Stimulated activated CD4-positive, alpha-beta T cell treated with anti-CD3 and anti-CD28 coated beads, Interleukin-12 subunit alpha, Interleukin-12 subunit beta, amount 100 ng/mL, for 48 hours (primary cell): Measurements from ENCODE around the gene HSD17B14.

ENCODE experiments used
- DNase-seq, 3 donors: peaks; one replicate each; pipeline ENCODE4 v3.0.0-alpha.2; 2020; ENCODE audit warnings: low read depth in 2 of 3, low spot score in 1 of 3

Gene HSD17B14

GRCh38 chr19:48830965-48831364 lies 5.3 kb downstream of the HSD17B14 start:
- DNase-seq = no peak

GRCh38 chr19:48830088-48830487 lies 6.2 kb downstream of the HSD17B14 start:
- no peak for DNase-seq

DNA sequence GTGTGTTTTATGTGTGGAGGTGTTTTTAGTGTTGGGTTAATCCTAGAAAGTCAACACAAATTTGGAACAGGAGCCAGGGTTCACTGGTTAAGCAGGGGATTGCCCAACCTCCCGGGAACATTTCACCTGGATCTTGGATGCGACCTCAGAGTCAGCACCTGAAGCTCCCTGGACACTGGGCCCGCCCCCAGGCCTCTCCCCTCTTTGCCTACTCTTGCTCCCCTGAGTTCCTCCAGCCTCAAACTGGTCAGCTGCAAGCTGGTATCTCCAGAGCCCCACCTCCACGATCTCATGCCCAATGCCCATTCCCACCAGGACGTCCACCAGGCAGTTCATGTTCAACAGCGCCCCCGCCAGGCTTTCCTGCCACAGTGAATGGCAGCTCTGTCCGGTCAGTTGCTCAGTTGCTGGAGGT lies 9.7 kb downstream of the HSD17B14 start:
- DNase-seq = no peak

DNA sequence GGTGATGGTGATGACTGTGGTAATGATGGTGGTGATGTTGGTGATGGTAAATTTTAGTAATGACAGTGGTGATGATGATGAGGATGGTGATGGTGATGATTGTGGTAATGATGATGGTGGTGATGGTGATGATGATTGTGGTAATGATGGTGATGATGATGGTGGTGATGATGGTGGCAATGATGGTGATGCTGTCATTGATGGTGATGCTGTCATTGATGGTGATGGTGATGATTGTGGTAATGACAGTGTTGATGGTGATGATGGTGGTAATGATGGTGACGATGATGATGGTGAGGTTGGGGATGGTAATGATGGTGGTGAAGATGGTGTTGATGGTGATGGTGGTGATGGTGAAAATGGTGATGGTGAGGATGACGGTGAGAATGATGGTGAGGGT lies 13.8 kb downstream of the HSD17B14 start:
- no peak for DNase-seq

- no peak for DNase-seq
Observed at GRCh38 chr19:48821633-48822032, 14.7 kb downstream of the HSD17B14 start.

DNA sequence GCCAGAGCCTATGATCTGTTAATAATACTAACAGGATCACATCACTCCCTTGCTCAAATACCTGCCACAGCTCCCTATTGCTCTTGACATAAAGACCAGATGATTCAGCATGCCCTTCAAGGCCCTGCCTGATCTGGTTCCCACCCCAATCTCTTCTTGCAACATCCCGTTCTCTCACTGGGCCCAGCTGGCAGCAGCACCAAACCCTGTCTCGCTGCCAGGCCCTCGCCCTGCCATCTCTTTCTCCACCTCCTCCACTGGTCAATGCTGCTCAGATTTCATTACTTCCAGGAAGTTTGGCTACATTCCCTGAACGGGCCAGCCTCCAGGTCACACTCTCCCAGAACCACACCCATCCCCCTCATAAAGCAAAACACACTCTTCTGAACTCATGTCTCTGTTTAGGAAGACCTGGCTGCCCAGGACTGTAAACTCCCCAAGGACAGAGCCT lies 16.9 kb downstream of the HSD17B14 start:
- no peak for DNase-seq

DNA sequence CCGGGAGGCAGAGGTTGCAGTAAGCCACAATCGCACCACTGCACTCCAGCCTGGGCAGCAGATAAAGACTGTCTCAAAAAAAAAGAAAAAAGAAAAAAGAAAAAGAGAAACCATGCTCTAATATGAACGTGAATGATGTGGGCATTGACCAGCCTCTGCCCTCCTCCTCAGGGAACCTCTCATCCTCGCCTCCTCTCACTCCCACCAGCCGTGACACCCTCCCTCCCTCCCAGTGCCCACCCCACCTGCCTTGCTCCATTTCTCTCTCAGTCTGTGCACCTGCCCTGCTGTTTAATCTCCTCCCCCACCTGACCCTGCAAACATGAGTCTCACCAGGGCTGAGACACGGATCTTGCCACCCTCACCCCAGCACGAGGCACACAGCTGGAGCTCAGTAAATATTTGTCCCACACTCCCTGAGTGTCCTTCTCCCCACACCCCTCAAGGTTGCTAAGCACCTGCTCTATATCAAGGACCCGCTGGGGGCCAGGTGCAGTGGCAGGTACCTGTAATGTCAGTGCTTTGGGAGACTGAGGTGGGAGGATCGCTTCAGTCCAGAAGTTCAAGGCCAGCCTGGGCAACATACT lies 18.0 kb downstream of the HSD17B14 start:
- DNase-seq = no peak

DNA sequence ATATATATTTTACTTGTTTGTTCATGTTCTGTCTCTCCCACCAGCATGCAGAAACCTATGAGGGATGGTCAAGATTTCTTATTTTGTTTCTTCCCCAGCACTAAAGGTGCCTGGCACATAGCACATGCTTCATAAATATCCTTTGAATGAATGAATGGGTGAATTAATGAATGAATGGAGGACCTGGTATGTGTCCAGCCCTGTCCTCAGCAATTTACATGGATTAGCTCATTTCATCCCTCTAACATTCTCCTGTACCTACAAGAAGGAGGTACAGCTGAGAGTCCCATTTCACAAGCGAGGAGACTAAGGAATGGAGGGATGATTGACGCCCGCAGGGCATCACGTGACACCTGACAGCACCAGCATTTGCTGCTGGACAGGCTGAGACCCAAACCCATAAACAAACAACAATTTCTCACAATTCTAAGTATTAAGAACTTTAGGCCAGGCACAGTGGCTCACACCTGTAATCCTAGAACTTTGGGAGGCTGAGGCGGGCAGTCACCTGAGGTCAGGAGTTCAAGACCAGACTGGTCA lies 18.6 kb downstream of the HSD17B14 start:
- DNase-seq = no peak

DNA sequence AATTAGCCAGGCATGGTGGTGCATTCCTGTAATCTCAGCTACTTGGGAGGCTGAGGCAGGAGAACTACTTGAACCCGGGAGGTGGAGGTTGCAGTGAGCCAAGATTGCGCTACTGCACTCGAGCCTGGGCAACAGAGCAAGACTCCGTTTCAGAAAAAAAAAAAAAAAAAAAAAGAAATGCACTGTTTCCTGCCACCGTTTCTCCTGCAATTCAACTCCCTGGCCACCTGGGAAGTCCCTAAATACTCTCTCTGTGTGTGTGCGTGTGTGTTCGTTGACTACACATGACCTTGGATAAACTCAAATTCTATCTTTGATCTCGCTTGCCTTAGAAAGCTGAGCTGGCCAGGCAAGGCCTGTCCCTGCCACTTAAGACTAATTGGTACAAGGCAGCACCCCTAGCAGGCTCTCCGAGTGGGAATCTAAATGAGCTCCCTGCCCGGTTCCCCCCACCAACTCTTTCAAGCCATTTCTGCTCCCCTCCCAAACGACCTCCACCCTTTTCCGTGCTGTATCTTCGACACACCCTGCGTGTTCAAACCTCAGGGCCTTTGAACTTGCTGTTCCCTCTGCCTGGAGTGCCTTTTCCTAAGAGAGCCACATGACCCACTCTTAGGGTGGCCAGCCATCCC lies 20.3 kb downstream of the HSD17B14 start:
- no peak for DNase-seq

- no peak for DNase-seq
Observed at GRCh38 chr19:48814895-48815294, 21.4 kb downstream of the HSD17B14 start.

- DNase-seq = no peak
Observed at GRCh38 chr19:48813123-48813913, 23.0 kb downstream of the HSD17B14 start.

DNA sequence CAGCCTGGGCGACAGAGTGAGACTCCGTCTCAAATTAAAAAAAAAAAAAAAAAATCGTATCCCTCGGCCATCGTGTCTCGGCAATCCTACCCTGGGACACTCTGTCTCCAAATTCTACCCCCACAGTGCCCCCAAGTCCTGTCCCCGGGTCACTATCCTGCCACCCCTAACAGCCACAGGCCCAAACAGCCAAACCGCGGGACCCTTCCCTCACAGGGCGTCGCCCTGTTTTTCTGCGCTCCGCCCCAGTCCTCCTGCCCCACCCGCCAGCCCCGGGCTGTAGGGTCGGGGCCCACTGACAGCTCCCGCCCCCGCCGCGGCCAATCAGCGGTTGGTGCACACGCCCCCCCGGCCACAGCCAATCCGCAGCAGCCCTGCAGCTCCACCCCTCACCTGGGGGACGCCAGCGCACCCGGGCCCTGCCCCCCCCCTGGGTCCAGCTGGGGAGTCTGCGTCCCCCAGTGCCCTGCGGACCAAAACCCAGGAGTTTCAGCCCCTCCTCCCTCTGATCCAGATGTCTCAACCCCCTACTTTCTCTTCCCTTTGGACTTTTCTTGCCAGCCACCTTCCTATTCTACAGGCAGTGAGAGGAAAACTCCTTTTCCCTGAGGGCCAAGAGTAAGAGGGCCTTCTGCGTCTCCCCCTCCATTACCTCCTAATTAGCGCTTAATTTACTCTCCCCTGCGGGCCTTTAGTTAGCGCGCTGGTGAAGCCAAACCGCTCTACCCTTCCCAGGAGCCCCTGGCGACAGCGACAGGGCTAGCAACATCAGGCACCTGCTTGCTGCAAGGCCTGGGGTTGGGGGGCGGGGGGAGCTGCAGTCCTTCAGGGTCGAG lies 24.0 kb downstream of the HSD17B14 start:
- DNase-seq = peak in 1 of 3 donors; percentile 46

GRCh38 chr19:48810151-48810550 lies 26.1 kb downstream of the HSD17B14 start:
- no peak for DNase-seq

GRCh38 chr19:48807590-48808308 lies 28.5 kb downstream of the HSD17B14 start:
- DNase-seq = no peak

GRCh38 chr19:48806818-48807589 lies 29.3 kb downstream of the HSD17B14 start:
- no peak for DNase-seq

DNA sequence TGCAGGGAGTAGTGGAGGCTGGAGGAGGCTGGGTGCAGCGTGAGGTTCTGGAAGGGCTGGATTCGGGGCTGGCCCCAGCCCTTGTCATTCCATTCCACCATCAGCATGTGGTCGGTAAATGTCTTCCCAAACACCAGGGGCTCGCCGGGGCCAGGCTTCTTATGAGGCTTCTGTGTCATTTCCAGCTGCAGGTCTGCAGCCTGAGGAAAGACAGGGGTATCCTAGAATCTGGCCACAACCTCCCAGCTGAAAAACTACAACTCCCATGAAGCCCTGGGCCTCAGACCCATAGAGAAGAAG lies 29.8 kb downstream of the HSD17B14 start:
- DNase-seq = peak in 1 of 3 donors; percentile 13

GRCh38 chr19:48805452-48805851 lies 30.8 kb downstream of the HSD17B14 start:
- no peak for DNase-seq

- no peak for DNase-seq
Observed at GRCh38 chr19:48804496-48804895, 31.8 kb downstream of the HSD17B14 start.

- no peak for DNase-seq
Observed at GRCh38 chr19:48802623-48803022, 33.7 kb downstream of the HSD17B14 start.
